Stimulated activated CD4-positive, alpha-beta T cell treated with anti-CD3 and anti-CD28 coated beads, TNF-alpha, amount 100 ng/mL, for 24 hours (primary cell): ENCODE data around the gene TBC1D20.

Source experiments
- DNase-seq, 3 experiments: peaks; one replicate each; pipeline ENCODE4 v3.0.0-alpha.2; 2020; ENCODE audit warnings: low read depth in 3 of 3

TBC1D20 gene

DNA sequence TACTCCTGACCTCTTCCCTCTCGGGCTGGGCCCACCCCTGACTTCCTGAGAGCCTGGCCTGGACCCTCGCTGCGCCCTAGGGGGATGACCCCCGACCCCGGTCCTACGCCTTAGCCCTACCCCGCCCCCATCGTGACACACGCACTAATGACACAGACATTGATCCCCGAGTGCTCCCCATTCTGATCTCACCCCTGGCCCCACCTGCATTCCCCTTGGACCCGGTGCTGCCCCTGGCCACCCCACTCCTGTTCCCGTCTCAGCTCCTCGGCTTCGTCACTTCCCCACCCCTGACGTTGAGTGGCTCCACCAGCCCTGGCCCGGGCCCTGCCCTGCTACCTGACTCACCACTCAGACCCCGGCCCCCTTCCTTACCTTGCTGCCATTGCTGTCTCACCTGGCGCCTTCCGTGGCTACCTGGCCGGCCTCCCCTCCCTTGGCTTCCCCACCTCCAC lies 42.1 kb downstream of the TBC1D20 start:
- no peak for DNase-seq

DNA sequence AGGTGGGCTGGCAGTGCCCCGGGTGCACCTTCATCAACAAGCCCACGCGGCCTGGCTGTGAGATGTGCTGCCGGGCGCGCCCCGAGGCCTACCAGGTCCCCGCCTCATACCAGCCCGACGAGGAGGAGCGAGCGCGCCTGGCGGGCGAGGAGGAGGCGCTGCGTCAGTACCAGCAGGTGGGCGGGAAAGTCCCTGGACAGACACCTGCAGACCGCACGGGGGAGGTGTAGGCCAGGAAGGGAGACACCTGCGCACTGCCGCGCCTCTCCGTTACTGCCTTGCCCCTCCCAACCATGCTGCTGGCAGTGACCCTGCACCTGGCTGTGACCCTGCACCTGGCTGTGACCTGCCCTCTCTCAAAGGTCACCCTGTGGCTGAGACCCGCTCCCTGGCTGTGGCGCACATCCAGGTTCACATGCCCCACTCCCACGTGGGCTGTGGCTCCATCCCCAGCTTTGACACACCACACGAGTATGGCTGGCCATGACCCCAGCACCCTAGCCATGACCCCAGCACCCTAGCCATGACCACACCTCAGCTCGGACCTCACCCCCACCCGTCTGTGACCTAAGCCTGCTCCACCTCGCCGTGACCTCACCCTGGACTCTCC lies 42.7 kb downstream of the TBC1D20 start:
- no peak for DNase-seq

DNA sequence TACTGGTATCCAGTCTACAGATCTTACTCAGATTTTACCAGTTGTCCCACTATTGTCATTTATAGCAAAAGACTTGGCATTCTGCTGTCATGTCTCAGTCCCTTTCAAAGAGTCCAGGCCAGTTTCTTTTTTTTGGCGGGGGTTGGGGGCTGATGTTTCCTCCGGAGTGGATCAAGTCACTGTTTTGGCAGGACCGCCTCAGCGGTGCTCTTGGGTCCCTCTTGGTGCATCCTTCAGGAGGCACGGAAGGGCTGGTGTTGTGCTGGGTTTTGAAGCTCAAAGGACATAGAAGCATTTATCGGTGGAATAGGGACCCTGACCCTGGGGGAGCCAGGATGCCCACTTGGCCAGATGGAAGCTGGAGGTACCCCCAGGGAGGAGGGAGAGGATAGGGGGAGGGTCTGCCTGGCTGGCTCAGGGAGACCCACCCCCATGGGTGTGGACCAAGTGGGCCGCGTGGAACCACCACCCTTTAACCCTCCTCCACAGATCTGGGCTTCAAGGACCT lies 43.4 kb downstream of the TBC1D20 start:
- DNase-seq, result no peak

DNA sequence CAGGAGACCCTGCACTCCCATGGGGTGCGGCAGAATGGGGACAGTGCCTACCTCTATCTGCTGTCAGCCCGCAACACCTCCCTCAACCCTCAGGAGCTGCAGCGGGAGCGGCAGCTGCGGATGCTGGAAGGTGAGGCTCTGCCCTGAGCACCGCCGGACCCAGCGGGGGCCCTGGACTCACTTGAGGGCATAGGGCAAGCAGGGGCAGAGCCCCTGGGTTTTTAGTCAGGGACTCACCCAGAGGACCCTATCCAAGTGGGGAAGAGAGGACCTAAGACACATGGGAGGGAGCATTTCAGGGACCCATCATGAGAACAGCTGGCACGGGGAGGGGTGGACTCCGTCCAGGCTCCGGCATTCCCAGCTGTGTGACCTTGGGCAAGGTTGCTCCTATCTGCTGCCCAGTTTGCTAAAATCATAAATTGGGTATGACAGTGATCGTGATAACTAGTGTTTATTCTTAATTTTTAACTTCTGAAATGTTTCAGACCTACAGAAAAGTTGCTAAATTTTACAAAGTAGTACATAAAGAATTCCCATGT lies 44.5 kb downstream of the TBC1D20 start:
- DNase-seq, result no peak

DNA sequence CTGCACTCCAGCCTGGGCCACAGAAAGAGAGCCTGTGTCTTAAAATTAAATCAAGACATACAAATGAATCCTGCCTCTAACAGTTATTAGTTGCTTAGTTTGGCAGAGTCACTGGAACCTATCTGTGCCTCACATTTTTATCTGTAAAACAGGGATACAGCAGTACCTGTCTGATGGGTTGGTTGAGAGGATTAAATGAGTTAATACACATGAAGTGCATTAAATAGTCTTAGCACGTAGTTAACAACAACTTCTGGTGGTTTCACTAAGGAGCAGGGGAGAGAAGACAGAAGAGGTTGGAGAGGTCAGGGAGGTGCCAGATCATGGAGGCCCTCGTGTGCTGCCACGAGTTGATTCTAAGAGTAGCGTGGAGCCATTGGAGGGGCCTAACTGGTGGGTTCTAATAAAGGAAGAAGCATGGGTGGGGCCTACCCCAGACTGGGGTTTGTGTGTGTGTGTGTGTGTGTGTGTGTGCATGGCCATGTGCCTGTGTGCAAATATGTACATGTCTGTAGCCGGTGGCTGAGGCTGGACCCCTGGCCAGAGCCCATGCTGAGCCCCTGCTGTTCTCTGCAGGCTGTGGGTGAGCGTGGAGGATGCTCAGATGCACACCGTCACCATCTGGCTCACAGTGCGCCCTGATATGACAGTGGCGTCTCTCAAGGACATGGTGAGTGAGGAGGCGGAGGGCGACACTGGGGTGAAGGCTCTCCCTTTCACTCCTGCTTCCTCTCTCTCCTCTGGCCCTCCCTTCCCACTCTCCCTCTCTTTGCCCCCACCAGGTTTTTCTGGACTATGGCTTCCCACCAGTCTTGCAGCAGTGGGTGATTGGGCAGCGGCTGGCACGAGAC lies 45.2 kb downstream of the TBC1D20 start:
- DNase-seq, result no peak

DNA sequence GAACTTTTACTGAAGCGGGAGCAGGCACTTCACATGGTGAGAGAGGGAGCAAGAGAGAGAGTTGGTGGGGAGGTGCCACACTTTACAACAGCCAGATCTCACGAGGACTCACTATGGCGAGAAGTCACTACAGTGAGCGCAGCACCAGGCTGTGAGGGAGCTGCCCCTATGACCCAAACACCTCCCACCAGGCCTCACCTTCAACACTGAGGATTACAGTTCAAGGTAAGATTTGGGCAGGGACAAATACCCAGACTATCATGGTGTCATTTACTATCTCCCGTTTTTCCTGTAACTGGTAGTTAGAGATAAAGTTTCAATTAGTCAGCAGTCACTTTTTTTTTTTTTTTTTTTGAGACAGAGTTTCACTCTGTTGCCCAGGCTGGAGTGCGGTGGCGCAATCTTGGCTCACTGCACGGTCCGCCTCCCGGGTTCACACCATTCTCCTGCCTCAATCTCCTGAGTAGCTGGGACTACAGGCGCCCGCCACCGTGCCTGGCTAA lies 46.5 kb downstream of the TBC1D20 start:
- no peak for DNase-seq

DNA sequence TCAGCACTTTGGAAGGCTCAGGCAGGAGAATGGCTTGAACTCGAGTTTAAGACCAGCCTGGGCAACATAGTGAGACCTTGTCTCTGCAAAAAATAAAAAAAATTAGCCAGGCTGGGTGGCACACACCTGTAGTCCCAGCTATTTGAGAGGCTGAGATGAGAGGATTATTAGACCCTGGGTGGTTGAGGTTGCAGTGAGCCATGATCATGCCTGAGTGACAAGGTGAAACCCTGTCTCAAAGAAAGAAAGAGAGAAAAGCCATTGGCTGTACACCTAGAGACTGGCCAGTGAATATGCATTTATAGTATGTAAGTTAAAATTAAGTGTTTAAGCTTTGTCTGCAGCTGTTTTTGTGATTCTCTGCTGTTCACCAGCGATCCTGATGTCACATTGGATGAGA lies 48.2 kb downstream of the TBC1D20 start:
- DNase-seq, result no peak

DNA sequence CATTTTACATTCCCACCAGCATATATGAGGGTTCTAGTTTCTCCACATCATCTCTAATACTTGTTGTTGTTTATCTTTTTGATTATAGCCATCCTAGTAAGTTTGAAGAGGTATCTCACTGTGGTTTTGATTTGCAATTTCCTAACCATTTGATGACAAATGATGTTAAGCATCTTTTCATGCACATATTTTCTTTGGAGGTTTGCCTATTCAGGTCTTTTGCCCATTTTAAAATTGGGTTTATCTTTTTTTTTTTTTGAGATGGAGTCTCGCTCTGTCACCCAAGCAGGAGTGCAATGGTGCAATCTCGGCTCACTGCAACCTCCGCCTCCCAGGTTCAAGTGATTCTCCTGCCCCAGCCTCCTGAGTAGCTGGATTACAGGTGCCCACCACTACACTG lies 50.3 kb downstream of the TBC1D20 start:
- DNase-seq, result no peak

DNA sequence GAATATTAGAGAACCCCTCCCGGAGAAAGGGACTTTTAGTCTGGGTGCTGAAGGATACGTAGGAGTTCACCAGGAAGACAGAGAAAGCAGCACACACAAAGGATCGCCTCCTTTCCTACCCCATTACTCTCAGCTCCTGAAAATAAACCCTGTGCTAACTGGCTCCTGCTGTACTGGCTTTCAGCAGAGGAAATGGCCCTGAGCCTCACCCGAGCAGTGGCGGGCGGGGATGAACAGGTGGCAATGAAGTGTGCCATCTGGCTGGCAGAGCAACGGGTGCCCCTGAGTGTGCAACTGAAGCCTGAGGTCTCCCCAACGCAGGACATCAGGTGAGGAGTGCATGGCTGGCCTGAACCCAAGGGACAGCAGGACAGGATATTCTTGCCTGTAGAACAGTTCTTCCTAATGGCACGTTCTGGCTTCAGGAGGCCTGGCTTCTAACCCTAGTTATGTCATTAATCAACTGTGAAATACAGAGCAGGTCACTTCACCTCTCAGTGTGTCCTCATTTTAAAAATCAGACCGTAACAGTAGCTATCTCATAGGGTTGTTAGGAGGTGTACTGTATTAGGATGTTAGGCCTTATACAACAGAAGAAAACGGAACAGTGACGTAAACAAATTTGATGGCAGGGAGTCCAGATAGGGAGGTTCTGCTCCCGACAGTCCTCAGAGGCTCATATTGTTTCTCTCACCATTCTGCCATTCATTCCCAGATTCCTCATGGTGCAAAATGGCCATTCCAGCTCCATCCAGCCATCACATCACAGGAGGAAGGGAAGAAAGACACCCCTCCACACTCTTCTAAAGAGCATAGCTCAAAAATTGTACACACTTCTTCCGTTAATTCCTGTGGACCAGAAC lies 52.4 kb downstream of the TBC1D20 start:
- DNase-seq, result no peak

DNA sequence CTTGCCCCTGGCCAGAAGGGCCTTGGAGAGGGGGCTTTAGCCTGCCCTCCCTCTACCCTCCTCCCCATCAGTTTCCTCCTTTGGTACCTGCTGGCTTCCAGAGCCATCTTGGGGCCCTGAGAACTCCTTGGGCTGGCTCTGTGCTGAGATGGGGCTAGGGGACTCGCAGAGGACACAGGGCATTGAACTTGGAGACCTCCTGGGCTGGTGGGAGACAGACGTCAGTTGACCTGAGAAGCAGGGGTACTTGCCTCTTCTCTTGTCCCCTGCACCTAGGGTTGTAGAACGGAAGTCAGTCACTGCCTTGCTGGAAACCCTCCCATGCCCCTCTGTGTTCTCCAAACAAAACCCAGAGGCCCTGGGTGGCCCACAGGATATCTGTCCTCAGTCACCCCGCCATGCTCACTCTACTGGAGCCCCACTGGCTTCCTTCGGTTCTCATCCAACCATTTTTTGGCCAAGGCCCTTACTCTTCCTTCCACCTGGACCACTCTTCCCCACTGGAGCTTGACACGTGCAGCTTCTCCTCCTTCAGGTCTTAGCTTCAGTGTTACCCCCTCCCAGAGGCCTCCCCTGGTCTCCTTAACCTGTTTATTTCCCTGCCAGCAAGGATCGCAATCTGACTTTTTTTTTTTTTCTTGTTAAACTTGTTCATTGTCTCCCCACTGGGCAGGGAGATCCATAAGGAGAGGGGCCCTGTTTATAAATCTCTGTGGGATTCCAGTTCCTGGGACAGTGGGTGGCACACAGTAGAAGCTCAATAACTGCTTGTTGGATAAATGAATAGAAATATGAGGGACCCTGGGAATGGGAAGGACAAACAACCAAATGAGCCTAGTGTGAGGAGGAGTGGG lies 53.3 kb downstream of the TBC1D20 start:
- peak in 1 of 3 experiments; percentile 24 for DNase-seq

DNA sequence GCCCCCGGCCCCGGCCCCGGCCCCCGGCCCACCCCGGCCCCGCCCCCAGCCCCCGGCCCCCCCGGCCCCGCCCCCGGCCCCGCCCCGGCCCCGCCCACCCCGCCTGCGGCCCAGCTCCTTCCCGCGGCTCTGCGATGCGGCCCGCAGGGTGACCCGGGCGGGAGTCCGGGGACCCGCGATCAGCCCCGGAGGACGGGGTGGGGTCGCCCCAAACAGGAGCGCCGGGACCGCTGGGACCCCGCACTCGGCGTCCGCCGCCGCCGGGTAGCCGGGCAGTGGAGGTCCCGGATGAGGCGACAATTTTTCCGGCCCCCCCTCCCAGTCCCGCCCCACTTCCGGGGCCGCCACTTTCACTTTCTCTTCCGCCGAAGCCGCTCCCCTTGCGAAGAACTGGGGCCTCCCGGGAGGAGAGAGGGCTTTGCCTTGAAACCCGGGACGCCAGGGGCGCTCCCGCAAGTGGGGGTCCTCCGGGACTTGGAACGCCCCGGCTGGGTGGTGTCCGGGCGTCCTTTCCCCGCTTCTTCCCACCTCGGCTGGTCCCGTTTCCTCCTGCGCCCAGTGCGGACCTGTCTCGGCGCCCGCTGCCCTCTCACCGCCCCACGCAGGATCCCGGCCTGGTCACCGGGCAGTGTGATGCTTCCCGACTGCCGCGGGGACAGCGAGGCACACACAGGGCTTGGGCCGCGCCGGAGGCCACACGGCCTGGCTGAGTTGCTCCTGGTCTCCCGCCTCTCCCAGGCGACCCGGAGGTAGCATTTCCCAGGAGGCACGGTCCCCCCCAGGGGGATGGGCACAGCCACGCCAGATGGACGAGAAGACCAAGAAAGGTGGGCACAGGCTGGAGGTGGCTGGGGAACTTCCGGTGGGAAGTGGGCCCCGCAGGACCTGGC lies 54.1 kb downstream of the TBC1D20 start, which contains the start of gene RBCK1:
RBCK1 (plus strand) TSS at position 347 of the 890 bp plus-strand sequence; CDS start at position 806, 459 bp downstream.
- peak; percentile 75 to 82 (median 76) for DNase-seq

DNA sequence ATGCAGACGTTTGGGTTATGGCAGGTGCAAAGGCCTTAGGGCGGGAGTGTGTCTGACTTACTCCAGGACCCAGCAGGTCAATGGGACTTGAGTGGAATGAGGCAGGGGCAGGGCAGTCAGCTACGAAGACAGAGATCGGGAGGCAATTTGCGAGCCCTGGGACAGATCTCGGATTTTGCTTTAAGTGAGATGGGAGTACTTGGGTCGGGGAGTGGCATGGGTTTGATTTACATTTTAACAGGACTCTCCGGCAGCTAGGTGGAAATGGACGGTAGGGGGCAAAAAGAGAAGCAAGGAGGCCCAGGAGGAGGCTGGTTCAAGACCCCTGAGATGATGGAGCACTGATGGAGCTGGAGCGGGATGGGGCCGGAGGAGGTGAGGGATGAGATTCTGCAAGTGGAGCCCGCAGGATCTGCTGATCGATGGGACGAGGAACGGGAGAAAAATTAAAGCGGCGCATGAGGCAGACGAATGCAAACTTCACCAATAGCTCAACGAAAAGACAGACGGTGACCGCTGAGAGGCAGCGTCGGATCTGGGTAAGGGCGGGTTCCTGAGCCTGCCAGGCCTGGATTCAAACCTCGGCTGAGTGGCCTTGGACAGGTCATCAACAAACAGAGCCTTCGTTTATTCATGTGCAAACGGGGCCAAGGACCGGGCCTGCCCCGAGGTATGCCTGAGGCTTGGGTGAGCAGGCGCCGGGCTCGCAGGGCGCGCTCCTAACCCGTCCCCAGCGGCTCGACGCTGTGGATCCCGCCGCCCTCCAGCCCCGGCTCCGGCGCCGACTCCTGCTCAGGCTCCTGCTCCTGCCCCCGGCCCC lies 55.0 kb downstream of the TBC1D20 start:
- DNase-seq, result peak; percentile 33 to 69 (median 35)

DNA sequence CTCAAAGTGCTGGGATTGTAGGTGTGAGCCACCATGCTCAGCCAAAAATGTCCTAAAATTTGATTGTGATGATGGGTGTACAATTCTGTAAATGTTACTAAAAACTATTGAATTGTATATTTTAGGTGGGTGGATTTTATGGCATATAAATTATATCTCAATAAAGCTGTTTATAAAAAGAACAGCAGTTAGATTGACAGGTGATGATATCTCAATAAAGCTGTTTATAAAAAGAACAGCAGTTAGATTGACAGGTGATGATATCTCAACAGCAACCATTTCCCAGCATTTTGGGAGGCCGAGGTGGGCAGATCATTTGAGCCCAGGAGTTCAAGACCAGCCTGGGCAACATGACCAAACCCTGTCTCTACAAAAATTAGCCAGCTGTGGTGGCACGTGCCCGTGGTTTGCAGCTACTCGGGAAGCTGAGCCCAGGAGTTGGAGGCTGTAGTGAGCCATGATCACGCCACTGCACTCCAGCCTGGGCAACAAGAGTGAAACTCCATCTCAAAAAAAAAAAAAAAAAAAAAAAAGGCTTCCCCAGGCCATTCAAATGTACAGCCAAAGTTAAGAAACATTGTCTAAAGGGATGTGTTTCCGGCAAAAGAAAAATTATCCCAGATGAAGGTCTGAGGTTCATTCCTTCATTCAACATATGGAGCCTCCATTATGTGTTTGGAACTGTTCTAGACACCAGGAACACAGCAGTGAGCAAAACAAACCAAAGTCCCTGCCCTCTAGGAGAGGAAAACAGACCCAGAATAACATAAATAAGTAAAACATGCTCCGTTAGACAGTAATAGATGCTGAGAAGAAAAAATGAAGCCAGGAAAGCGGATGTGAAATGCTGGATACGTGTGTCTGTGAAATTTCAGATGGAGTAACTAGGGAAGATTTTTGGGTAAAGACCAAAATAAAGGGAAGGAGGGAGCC lies 55.9 kb downstream of the TBC1D20 start:
- no peak for DNase-seq

DNA sequence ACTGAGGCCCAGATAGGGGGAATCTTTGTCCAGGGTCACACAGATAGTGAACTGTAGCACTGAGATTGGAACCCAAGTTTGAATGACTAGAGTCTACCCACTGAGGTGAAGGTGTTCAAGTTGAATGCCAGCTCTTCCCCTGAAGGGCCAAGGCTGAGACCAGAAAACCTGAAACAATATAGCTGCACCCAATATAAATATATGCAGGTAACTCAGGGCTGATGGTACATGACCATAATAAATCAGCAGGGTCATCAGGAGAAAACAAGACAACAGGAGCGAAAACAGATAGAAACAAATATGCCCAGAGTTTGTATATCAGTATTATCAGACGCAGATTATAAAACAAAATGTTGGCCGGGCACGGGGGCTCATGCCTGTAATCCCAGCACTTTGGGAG lies 58.2 kb downstream of the TBC1D20 start:
- DNase-seq, result no peak

DNA sequence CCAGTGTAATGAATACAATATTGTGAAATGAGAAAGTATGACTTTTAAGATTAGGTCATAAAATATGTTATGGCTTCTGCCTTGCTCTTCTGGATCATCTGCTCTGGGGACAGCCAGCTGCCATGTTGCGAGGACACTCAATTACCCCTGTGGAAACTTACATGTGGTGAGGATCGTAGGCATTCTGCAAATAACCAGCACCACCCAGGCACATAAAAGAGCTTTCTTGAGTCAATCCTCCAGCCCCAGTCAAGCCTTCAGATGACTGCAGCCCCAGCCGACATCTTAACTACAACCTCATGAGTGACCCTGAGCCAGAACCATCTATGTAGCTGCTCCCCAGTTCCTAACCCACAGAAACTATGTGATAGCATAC lies 58.8 kb downstream of the TBC1D20 start:
- DNase-seq, result no peak

DNA sequence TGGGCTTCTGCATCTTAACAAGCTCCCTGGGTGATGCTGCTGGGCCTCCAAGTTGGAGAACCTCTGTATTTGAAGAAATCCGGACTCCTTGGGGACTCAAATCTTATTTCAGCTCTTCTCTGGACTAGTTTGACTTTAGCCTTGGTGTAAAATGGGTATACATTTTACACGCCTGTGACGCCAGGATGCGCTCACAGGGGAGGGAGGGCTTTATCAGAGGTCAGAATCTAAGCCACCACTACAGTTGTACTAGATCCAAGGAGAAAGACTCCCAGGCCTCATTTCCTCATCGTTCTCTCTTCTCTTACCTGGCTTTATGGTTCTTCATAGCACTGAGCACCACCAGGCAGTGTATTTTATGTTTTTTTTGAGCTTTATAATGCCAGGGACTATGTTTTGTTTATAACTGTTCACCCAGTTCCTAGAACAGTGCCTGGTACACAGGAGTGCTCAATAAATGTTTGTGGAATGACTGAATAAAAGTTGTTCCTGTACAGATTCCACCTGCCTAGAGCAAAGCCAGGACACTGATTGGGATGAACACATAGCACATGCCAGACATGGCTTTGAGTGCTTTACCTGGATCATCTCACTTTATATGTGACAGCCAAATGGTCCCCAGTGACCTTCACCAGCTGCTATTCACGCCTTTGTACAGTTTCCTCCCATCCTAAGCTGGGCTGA lies 59.3 kb downstream of the TBC1D20 start:
- no peak for DNase-seq

DNA sequence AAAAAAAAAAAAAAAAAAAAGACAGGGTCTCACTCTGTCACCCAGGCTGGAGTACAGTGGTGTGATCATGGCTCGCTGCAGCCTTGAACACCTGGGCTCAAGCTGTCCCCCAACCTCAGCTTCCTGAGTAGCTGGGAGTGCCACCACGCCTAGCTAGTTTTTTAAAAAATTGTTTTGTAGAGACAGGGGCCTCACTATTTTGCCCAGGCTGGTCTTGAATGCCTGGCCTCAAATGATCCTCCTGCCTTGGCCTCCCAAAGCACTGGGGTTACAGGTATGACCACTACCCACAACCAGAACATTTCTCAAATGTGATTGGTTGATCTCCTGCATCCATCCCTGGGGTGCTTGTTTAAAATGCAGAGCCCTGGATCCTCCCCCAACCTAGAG lies 59.8 kb downstream of the TBC1D20 start:
- DNase-seq, result no peak
